GM23248 (cell line): ENCODE measurements around the gene CDON.

Source experiments
- EZH2 ChIP-seq: fragments of 200-600 bp; sonication (generic); IDR thresholded peaks from 2 replicates; pipeline ENCODE4 v1.6.1; 2018; ENCODE audit warnings: antibody characterized with exemption, mild to moderate bottlenecking; ENCODE audit not compliant: insufficient read depth, poor library complexity, severe bottlenecking
- EZH2phosphoT487 ChIP-seq: fragments of 200-600 bp; sonication (generic); IDR thresholded peaks from 2 replicates; pipeline ENCODE4 v1.6.1; 2018; ENCODE audit warnings: antibody characterized with exemption, moderate library complexity, mild to moderate bottlenecking, low read depth; ENCODE audit not compliant: insufficient read depth

DNA sequence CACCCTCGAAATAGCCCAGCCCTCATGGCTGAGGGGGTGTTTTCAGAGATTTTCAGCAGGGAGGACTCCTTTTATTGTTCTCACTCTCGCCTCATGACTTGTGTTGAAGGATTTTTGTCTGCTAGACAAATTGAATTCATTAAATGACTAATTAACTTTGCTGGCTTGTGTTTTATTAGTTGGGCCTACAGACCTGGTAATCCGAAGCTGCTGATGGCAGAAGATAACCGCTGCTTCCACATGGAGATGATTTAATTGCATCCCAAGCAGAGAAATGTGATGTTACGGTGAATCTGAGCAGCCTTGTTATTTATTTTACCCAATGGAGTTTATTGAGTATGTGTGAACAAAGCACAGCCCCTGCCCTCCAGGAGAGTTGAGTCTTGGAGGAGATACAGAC lies 40.5 kb upstream of the CDON start:
- TF ChIP-seq EZH2phosphoT487 (no peak), EZH2 (no peak)
